GM19099 (cell line): ENCODE results near the gene ACER1.

ENCODE experiments used
- POLR2A ChIP-seq: IDR thresholded peaks from 3 replicates; pipeline ENCODE4 v1.6.1; 2011; ENCODE audit warnings: low read depth; ENCODE audit not compliant: insufficient read length; ENCODE audit errors: extremely low read depth

ACER1 gene

DNA sequence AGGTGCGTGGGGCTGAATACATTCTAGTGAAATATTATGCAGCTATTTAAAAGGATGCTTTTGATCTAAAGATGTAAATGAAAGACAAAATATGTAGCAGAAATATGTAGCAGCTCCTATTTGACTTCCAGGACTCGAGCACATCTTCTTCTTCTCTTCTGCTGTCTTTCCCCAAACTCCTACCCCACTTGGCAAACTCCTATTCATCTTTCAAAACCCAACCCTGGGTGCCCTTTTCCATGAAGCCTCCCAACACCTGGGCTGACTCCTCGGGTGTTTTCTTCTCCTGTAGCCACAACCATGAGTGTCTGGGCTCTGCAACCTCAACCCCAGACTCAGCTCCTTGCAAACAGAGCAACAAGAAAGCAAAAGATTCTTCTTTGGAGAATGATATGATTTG is 11.1 kb downstream of the ACER1 start:
- TF ChIP-seq POLR2A: no peak

DNA sequence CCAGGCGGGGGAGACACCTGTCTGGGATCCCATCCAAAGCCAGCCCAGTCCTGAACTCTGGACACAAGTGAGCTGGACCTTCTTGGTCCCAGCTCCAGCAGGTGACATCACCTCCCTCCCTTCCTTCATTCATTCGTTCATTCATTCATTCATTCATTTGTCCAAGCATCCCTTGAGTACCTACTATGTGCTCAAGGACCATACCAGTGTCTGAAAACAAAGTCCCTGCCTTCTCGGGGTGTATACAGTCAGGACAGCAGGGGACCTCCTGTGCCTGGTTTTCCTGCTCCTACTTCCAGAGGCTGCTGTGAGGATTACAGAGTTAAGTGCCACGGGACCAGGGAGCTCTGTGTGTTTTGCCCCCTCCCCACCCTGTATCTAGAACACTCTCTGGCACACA is 14.0 kb downstream of the ACER1 start:
- no peak for TF ChIP-seq POLR2A

DNA sequence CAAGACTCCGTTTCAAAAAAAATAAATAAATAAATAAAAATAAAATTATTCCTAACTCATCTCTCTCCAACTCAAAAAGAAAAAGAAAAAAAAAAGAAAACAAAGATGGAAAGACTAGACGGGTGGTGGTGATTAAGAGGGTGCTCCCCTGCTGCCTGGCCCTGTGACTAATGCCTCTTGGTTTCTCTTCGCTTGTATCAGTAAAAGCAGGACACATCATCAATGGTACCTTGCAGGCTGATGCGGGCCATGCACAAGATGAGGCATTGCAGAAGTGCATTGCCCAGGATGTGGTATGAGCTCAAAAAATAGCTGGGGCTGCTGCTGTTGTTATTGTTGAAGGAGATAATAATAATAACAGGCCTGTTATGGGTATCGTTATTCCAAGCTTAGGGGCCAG is 14.6 kb downstream of the ACER1 start:
- no peak for TF ChIP-seq POLR2A

GRCh38 chr19:6313398-6313969 is 19.9 kb downstream of the ACER1 start:
- no peak for TF ChIP-seq POLR2A

DNA sequence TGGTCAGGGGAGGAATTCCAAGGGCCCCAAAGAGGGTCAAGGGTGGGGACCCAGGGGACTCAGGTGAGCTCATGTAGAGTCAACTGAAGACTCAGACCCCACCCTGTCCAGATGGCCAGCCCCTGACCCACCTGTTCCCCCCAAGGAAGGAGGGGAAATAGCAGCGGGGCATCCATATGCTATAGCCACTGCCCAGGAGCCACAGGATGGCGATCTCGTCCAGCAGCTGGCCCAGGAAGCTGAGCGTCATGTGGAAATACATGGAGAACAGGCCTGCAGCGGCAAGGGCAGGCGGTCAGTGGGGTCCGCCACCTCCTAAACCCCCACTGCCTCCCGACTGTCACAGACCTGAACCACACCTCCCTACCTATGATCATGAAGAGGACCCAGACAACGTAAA is 21.4 kb downstream of the ACER1 start:
- TF ChIP-seq POLR2A: no peak

DNA sequence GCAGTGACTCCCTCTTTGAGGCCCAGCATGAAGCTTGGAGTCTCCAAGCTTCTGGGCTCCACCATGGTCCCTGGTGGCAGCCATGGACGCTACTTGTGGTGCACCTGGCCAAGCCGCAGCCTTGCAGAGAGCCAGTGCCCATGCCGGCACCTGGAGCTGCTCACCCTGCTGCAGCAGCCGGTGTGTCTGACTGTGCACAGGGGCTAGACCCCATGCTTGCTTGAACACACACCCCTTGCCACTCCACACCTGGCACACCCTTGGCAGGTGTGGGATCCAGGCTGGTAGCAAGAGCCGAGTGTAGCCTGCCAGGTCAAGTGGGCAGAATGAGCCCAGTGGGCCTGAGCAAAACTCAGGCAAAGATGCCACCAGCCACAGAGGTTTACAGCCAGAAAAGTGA is 35.0 kb downstream of the ACER1 start:
- no peak for TF ChIP-seq POLR2A

GRCh38 chr19:6297202-6297601 is 36.2 kb downstream of the ACER1 start:
- no peak for TF ChIP-seq POLR2A

DNA sequence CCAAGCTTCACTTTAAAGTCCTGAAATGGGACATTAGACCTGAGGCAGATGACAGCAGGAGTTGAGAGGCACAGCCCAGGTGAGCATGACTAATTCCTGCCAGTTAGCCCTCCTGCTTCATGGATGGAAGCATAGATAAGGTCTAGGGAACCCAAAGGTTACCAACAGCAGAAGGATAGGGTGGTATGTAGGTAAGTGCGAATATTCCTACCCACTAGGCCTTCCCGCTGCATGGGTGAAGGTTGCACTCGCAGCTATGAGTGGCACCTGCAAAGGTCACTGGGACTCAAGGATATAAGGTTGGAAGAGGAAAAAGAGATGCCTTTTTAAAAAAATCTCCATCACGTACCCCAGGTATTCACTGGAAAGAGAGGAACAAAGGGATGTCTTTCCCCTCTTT is 41.4 kb downstream of the ACER1 start:
- TF ChIP-seq POLR2A: no peak

GRCh38 chr19:6288737-6289136 is 44.7 kb downstream of the ACER1 start:
- no peak for TF ChIP-seq POLR2A

GRCh38 chr19:6287269-6287885 is 46.0 kb downstream of the ACER1 start:
- no peak for TF ChIP-seq POLR2A

DNA sequence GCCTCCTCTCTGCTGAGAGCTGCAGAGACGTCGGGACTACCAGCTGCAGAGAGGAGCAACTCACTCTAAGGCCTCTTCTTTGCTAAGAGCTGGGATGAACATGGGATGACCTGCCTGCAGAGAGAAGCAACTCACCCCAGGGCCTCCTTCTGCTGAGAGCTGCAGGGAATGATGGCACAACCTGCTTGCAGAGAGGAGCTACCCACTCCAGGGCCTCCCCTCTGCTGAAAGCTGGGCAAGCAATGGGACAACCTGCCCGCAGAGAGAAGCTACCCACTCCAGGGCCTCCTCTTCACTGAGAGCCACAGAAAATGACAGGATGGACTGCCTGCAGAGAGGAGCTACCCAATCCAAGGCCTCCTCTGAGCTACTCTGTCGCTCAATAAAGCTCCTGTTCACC is 46.7 kb downstream of the ACER1 start:
- no peak for TF ChIP-seq POLR2A

- TF ChIP-seq POLR2A: peak; percentile 42
Measured at GRCh38 chr19:6279931-6280591, 53.4 kb downstream of the ACER1 start, which contains the start of gene MLLT1. Gene MLLT1 (minus strand): TSS chr19:6279975. CDS start chr19:6279784, 191 bp downstream.

- no peak for TF ChIP-seq POLR2A
Measured at GRCh38 chr19:6279620-6279930, 53.8 kb downstream of the ACER1 start.

GRCh38 chr19:6278740-6279619 is 54.4 kb downstream of the ACER1 start:
- no peak for TF ChIP-seq POLR2A

GRCh38 chr19:6278051-6278450 is 55.4 kb downstream of the ACER1 start:
- no peak for TF ChIP-seq POLR2A
